Bronchial epithelial cell (primary cell): ENCODE results near the gene CCNE1. TPM values are rescaled to one million over a fixed set of nuclear protein-coding genes. Genes with fewer than 3 reads are reported as not detected.
"Not testable (repeated sequence)": the region's sequence is repeated elsewhere in the genome, so short reads cannot be mapped to it uniquely, and the experiment has no call there.

Source experiments
- DNase-seq: peaks from one replicate; pipeline ENCODE4 v3.0.0-alpha.2; 2010; ENCODE audit warnings: low read depth
- FAIRE-seq: peaks from 2 replicates; lab custom pipeline; 2011; peaks lifted over from hg19 to GRCh38; lab: Jason Lieb, UNC
- H3K27me3 ChIP-seq: 2 replicates; pipeline ENCODE4 v1.5.1; 2011; ENCODE audit warnings: low read length; ENCODE audit not compliant: control insufficient read depth, insufficient read depth
- H3K36me3 ChIP-seq: 2 replicates; pipeline ENCODE4 v1.5.1; 2011; ENCODE audit warnings: low read length; ENCODE audit not compliant: control insufficient read depth, insufficient read depth
- H3K4me3 ChIP-seq: 2 replicates; pipeline ENCODE4 v1.5.1; 2011; ENCODE audit warnings: mild to moderate bottlenecking, low read depth, low read length, control low read depth
- CTCF ChIP-seq: IDR thresholded peaks from 2 replicates; pipeline ENCODE4 v1.5.1; 2011; ENCODE audit warnings: mild to moderate bottlenecking, moderate library complexity, low read length, control low read depth, inconsistent platforms; ENCODE audit not compliant: insufficient read depth, severe bottlenecking
- total RNA-seq: library from RNA; depleted of rRNA; stranded (reverse); fragments of >200 nt; gene quantifications from 2 replicates; pipeline ENCODE4 v1.2.1, GENCODE V29; 2014

The CCNE1 gene
- total RNA-seq, 1 donor from 2014 or later = 6.1 TPM

- TF ChIP-seq CTCF = no peak
- DNase-seq (no peak), FAIRE-seq (no peak)
Observed at GRCh38 chr19:29800100-29800825, 11.5 kb upstream of the CCNE1 start.

GRCh38 chr19:29803951-29804350 is 7.8 kb upstream of the CCNE1 start:
- DNase-seq, H3K27me3 ChIP-seq, H3K4me3 ChIP-seq, H3K36me3 ChIP-seq, FAIRE-seq: not testable (repeated sequence)

More at GRCh38 chr19:29800100-29800825, 11.5 kb upstream of the CCNE1 start:
- no peaks in the 10 kb centered on the region for H3K27me3 ChIP-seq
- H3K36me3 ChIP-seq = no peaks in the 10 kb centered on the region
- no peak overlapping the region for H3K4me3 ChIP-seq

GRCh38 chr19:29804493-29804892 is 7.3 kb upstream of the CCNE1 start:
- FAIRE-seq = no peak
- H3K27me3 ChIP-seq = no peaks in the 10 kb centered on the region
- no peak overlapping the region for H3K4me3 ChIP-seq
- no peak for DNase-seq
- no peak for TF ChIP-seq CTCF
- H3K36me3 ChIP-seq = no peaks in the 10 kb centered on the region

- no peak overlapping the region for H3K4me3 ChIP-seq
- FAIRE-seq = no peak
- DNase-seq = no peak
- TF ChIP-seq CTCF = no peak
- H3K27me3 ChIP-seq = no peaks in the 10 kb centered on the region
- no peaks in the 10 kb centered on the region for H3K36me3 ChIP-seq
Observed at GRCh38 chr19:29805031-29805965, 6.5 kb upstream of the CCNE1 start.

- Histone ChIP-seq H3K4me3 (no peak overlapping the region), H3K36me3 (no peaks in the 10 kb centered on the region), H3K27me3 (no peaks in the 10 kb centered on the region)
- FAIRE-seq (no peak), DNase-seq (no peak)
- TF ChIP-seq CTCF = no peak
Observed at GRCh38 chr19:29806098-29806866, 5.5 kb upstream of the CCNE1 start.
